ENCODE measurements around the gene CDK14. TPM values are rescaled to one million over a fixed set of nuclear protein-coding genes. Genes with fewer than 3 reads are reported as not detected.
"Not testable (repeated sequence)": the region's sequence is repeated elsewhere in the genome, so short reads cannot be mapped to it uniquely, and the experiment has no call there.

CDK14 gene
- total RNA-seq, 1 donor from 2014 or later = 52.3 TPM

DNA sequence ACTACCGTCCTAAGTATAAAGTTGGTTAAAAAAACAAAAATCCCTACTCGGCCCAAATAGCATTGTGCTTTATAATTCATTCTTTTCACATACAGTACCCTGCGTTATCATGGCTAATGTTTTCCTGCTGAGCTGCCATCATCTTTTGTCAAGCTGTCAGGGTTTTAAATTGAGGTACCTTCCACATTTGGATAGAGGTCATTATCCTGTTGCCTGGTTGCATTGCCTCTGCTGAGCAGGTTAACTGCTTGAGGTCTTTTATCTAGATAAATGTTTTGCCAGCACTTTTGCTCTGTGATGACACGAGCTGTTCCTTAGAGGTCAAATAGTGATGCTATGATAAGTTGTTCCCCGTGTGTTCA, 573.7 kb downstream of the CDK14 start:
- peaks cover 12% of the 10 kb centered on the region for H3K4me1 ChIP-seq
- no peaks in the 10 kb centered on the region for H3K36me3 ChIP-seq
- H3K9me3 ChIP-seq (ENCODE audit: low read depth) = no peaks in the 10 kb centered on the region
- Mint-ChIP-seq H3K27me3 (ENCODE audit: insufficient read depth, low read depth) (peaks cover 4% of the 10 kb centered on the region), H3K9me3 (peaks cover 14% of the 10 kb centered on the region), H3K4me3 (no peak overlapping the region), H3K36me3 (peaks cover 11% of the 10 kb centered on the region), H3K27ac (no peak overlapping the region), H3K4me1 (peaks cover 39% of the 10 kb centered on the region)
- no peaks in the 10 kb centered on the region for H3F3A ChIP-seq (ENCODE audit: low read depth)
- H3K79me2 ChIP-seq (ENCODE audit: low read depth) = no peaks in the 10 kb centered on the region
- no peak for TF ChIP-seq EZH2phosphoT487 (IDR thresholded peaks at IDR 0.05)
- no peak overlapping the region for H2AFZ ChIP-seq (replicated peaks)
- peak overlapping the region; percentile 50 for H3K27ac ChIP-seq
- no peaks in the 10 kb centered on the region for H3K27me3 ChIP-seq
- H4K20me1 ChIP-seq (ENCODE audit: low read depth) = peaks cover 4% of the 10 kb centered on the region
- H3K9ac ChIP-seq = no peak overlapping the region
- H3K4me3 ChIP-seq = no peak overlapping the region
- H3K4me2 ChIP-seq = peak overlapping the region; percentile 27
- no peak for DNase-seq (ENCODE audit: low spot score)

DNA sequence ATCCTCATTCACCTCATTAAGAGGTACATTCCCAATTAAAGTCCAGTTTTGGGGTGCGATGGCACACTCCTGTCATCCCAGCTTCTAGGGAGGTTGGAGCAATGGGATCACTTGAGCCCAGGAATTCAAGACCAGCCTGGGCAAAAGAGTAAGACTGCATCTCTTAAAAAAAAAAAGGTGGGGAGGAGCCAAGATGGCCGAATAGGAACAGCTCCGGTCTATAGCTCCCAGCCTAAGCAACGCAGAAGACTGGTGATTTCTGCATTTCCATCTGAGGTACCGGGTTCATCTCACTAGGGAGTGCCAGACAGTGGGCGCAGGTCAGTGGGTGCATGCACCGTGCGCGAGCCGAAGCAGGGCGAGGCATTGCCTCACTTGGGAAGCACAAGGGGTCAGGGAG, 577.1 kb downstream of the CDK14 start:
- H3K27me3 ChIP-seq; H3K27ac Mint-ChIP-seq; H3K9ac ChIP-seq; H3F3A ChIP-seq (ENCODE audit: low read depth); H3K4me3 Mint-ChIP-seq; H3K4me2 ChIP-seq; H3K27me3 Mint-ChIP-seq (ENCODE audit: insufficient read depth, low read depth); H3K27ac ChIP-seq; H3K4me3 ChIP-seq; H4K20me1 ChIP-seq (ENCODE audit: low read depth); H3K36me3 ChIP-seq; H3K9me3 ChIP-seq (ENCODE audit: low read depth); H3K79me2 ChIP-seq (ENCODE audit: low read depth); H2AFZ ChIP-seq (replicated peaks); DNase-seq (ENCODE audit: low spot score): not testable (repeated sequence)
- peaks cover 12% of the 10 kb centered on the region for H3K4me1 ChIP-seq
- Mint-ChIP-seq H3K9me3 (peaks cover 14% of the 10 kb centered on the region), H3K36me3 (peaks cover 11% of the 10 kb centered on the region), H3K4me1 (peaks cover 22% of the 10 kb centered on the region)

DNA sequence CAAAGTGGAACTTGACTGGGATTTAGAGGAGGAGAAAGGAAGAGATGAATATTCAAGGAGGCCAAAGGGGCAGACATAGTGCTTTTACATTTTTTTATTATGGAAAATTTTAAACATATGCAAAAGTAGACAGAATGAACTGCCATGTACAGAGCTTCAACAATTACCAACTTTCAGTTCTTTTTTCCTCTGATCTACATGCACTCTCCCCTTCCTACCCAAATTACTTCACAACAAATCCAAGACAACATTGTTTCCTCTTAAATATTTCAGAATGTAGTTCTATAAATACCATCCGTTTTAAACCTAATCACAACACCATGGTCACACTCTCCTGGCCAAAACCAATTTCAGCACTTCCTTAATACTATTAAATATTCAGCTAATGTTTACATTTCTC, 584.6 kb downstream of the CDK14 start:
- Histone ChIP-seq H3K79me2 (ENCODE audit: low read depth) (no peaks in the 10 kb centered on the region), H2AFZ (replicated peaks) (no peak overlapping the region), H3K4me2 (no peak overlapping the region), H3F3A (ENCODE audit: low read depth) (no peaks in the 10 kb centered on the region), H3K9ac (no peak overlapping the region), H3K36me3 (peaks cover 5% of the 10 kb centered on the region), H3K27ac (no peak overlapping the region), H3K9me3 (ENCODE audit: low read depth) (peaks cover 5% of the 10 kb centered on the region), H4K20me1 (ENCODE audit: low read depth) (no peaks in the 10 kb centered on the region), H3K4me1 (no peaks in the 10 kb centered on the region), H3K4me3 (no peak overlapping the region), H3K27me3 (no peaks in the 10 kb centered on the region)
- DNase-seq (ENCODE audit: low spot score) = no peak
- peaks cover 2% of the 10 kb centered on the region for H3K36me3 Mint-ChIP-seq
- H3K4me3 Mint-ChIP-seq = no peak overlapping the region
- peaks cover 5% of the 10 kb centered on the region for H3K9me3 Mint-ChIP-seq
- no peaks in the 10 kb centered on the region for H3K27me3 Mint-ChIP-seq (ENCODE audit: insufficient read depth, low read depth)
- TF ChIP-seq EZH2 (IDR thresholded peaks at IDR 0.05) (no peak), EZH2phosphoT487 (IDR thresholded peaks at IDR 0.05) (no peak)
- TF ChIP-seq, protein P1, sequence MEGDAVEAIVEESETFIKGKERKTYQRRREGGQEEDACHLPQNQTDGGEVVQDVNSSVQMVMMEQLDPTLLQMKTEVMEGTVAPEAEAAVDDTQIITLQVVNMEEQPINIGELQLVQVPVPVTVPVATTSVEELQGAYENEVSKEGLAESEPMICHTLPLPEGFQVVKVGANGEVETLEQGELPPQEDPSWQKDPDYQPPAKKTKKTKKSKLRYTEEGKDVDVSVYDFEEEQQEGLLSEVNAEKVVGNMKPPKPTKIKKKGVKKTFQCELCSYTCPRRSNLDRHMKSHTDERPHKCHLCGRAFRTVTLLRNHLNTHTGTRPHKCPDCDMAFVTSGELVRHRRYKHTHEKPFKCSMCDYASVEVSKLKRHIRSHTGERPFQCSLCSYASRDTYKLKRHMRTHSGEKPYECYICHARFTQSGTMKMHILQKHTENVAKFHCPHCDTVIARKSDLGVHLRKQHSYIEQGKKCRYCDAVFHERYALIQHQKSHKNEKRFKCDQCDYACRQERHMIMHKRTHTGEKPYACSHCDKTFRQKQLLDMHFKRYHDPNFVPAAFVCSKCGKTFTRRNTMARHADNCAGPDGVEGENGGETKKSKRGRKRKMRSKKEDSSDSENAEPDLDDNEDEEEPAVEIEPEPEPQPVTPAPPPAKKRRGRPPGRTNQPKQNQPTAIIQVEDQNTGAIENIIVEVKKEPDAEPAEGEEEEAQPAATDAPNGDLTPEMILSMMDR (IDR thresholded peaks at IDR 0.05) = no peak
- H3K27ac Mint-ChIP-seq = no peak overlapping the region
- peaks cover 4% of the 10 kb centered on the region for H3K4me1 Mint-ChIP-seq

DNA sequence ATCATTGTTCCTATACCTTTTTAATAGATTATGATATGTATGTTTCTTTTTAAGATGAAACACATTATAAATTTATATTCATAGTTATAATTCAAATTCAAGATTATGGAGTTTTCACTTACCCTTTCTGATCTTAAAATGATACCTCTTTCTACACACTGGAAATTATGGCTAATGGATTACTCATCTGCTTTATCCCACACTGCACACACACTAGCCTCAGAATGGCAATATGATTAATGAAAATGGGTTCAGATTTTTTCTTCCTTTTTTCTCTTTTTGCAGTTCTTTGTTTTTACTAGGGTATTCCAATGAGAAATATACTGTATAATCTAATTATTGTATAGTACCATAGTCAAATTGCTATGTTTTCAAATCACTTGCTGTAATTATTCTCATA, 585.8 kb downstream of the CDK14 start:
- Mint-ChIP-seq H3K27me3 (ENCODE audit: insufficient read depth, low read depth) (no peaks in the 10 kb centered on the region), H3K9me3 (peaks cover 8% of the 10 kb centered on the region), H3K27ac (no peak overlapping the region), H3K36me3 (peaks cover 8% of the 10 kb centered on the region), H3K4me1 (peaks cover 4% of the 10 kb centered on the region), H3K4me3 (no peak overlapping the region)
- no peak overlapping the region for H3K27ac ChIP-seq
- H3F3A ChIP-seq (ENCODE audit: low read depth) = no peaks in the 10 kb centered on the region
- no peak for DNase-seq (ENCODE audit: low spot score)
- peaks cover 5% of the 10 kb centered on the region for H3K9me3 ChIP-seq (ENCODE audit: low read depth)
- no peak overlapping the region for H3K4me3 ChIP-seq
- H3K4me2 ChIP-seq = no peak overlapping the region
- H3K79me2 ChIP-seq (ENCODE audit: low read depth) = no peaks in the 10 kb centered on the region
- TF ChIP-seq EZH2phosphoT487 (IDR thresholded peaks at IDR 0.05) (no peak), EZH2 (IDR thresholded peaks at IDR 0.05) (no peak)
- TF ChIP-seq, protein P1 (IDR thresholded peaks at IDR 0.05) = no peak
- H3K27me3 ChIP-seq = no peaks in the 10 kb centered on the region
- H3K9ac ChIP-seq = no peak overlapping the region
- no peaks in the 10 kb centered on the region for H4K20me1 ChIP-seq (ENCODE audit: low read depth)
- H3K4me1 ChIP-seq = no peaks in the 10 kb centered on the region
- no peak overlapping the region for H2AFZ ChIP-seq (replicated peaks)
- H3K36me3 ChIP-seq = peaks cover 5% of the 10 kb centered on the region
